Measurements from ENCODE around the gene SMCR8. TPM values are rescaled to one million over a fixed set of nuclear protein-coding genes. Genes with fewer than 3 reads are reported as not detected.
A peak's percentile ranks its signal among the peaks of the same experiment; 100 is the strongest.

Gene SMCR8
- total and polyA plus RNA-seq, 4 donors, result 0.76 to 9.7 (median 6.1) TPM

- Histone ChIP-seq H3K27ac (ENCODE audit: low read depth in 1 of 2, low read length in 2 of 2) (no peak overlapping the region), H3K9ac (ENCODE audit: low read depth in 1 of 2, low read length in 2 of 2) (no peak overlapping the region), H3K36me3 (ENCODE audit: control insufficient read depth in 4 of 4, insufficient read depth in 3 of 4, low read depth in 1 of 4, low read length in 3 of 4) (peaks cover 3 to 24% (median 11%) of the 10 kb centered on the region in 4 donors), H3K27me3 (ENCODE audit: control insufficient read depth in 4 of 4, insufficient read depth in 4 of 4, low read length in 3 of 4) (no peaks in the 10 kb centered on the region), H3K9me3 (ENCODE audit: control insufficient read depth in 4 of 4, low read length in 3 of 4) (no peaks in the 10 kb centered on the region), H3K4me3 (ENCODE audit: low read depth in 1 of 3, low read length in 3 of 3) (no peak overlapping the region), H3K4me1 (ENCODE audit: control insufficient read depth in 4 of 4, insufficient read depth in 4 of 4, low read length in 3 of 4) (peaks cover 1 to 33% (median 18%) of the 10 kb centered on the region in 4 donors)
- WGBS, result 90% methylated on average over 12 of the region's 12 CpGs
- DNase-seq (ENCODE audit: low spot score), result no peak
- TF ChIP-seq ZBTB33 (IDR thresholded peaks at IDR 0.05) (no peak), HNF4G (IDR thresholded peaks at IDR 0.05) (no peak), HNF4A (conservative IDR thresholded peaks at IDR 0.05) (no peak), MAX (IDR thresholded peaks at IDR 0.05) (no peak), TAF1 (conservative IDR thresholded peaks at IDR 0.05) (no peak), FOXA2 (IDR thresholded peaks at IDR 0.05) (no peak)
These were observed 7.4 kb downstream of the SMCR8 start for GRCh38 chr17:18322522-18322921.

GRCh38 chr17:18323007-18323406, 7.9 kb downstream of the SMCR8 start:
- Histone ChIP-seq H3K9me3 (ENCODE audit: control insufficient read depth in 4 of 4, low read length in 3 of 4) (no peaks in the 10 kb centered on the region), H3K27ac (ENCODE audit: low read depth in 1 of 2, low read length in 2 of 2) (peak overlapping the region in 1 of 2 donors; percentile 24), H3K9ac (ENCODE audit: low read depth in 1 of 2, low read length in 2 of 2) (no peak overlapping the region), H3K36me3 (ENCODE audit: control insufficient read depth in 4 of 4, insufficient read depth in 3 of 4, low read depth in 1 of 4, low read length in 3 of 4) (peaks cover 5 to 29% (median 12%) of the 10 kb centered on the region in 4 donors), H3K4me1 (ENCODE audit: control insufficient read depth in 4 of 4, insufficient read depth in 4 of 4, low read length in 3 of 4) (peaks cover 1 to 28% (median 13%) of the 10 kb centered on the region in 4 donors), H3K27me3 (ENCODE audit: control insufficient read depth in 4 of 4, insufficient read depth in 4 of 4, low read length in 3 of 4) (no peaks in the 10 kb centered on the region), H3K4me3 (ENCODE audit: low read depth in 1 of 3, low read length in 3 of 3) (no peak overlapping the region)
- TF ChIP-seq HNF4A (conservative IDR thresholded peaks at IDR 0.05), result no peak
- no peak for TF ChIP-seq RXRA (IDR thresholded peaks at IDR 0.05)
- no peak for TF ChIP-seq JUND (IDR thresholded peaks at IDR 0.05)
- TF ChIP-seq, protein P1, sequence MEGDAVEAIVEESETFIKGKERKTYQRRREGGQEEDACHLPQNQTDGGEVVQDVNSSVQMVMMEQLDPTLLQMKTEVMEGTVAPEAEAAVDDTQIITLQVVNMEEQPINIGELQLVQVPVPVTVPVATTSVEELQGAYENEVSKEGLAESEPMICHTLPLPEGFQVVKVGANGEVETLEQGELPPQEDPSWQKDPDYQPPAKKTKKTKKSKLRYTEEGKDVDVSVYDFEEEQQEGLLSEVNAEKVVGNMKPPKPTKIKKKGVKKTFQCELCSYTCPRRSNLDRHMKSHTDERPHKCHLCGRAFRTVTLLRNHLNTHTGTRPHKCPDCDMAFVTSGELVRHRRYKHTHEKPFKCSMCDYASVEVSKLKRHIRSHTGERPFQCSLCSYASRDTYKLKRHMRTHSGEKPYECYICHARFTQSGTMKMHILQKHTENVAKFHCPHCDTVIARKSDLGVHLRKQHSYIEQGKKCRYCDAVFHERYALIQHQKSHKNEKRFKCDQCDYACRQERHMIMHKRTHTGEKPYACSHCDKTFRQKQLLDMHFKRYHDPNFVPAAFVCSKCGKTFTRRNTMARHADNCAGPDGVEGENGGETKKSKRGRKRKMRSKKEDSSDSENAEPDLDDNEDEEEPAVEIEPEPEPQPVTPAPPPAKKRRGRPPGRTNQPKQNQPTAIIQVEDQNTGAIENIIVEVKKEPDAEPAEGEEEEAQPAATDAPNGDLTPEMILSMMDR (IDR thresholded peaks at IDR 0.05; ENCODE audit: low read depth, low read length, missing input control), result peak; percentile 14
- no peak for TF ChIP-seq MAX (IDR thresholded peaks at IDR 0.05)
- TF ChIP-seq RAD21 (IDR thresholded peaks at IDR 0.05), result peak; percentile 43 to 62
- WGBS, result 55% methylated on average over 3 of the region's 3 CpGs
- DNase-seq (ENCODE audit: low spot score), result no peak

DNA sequence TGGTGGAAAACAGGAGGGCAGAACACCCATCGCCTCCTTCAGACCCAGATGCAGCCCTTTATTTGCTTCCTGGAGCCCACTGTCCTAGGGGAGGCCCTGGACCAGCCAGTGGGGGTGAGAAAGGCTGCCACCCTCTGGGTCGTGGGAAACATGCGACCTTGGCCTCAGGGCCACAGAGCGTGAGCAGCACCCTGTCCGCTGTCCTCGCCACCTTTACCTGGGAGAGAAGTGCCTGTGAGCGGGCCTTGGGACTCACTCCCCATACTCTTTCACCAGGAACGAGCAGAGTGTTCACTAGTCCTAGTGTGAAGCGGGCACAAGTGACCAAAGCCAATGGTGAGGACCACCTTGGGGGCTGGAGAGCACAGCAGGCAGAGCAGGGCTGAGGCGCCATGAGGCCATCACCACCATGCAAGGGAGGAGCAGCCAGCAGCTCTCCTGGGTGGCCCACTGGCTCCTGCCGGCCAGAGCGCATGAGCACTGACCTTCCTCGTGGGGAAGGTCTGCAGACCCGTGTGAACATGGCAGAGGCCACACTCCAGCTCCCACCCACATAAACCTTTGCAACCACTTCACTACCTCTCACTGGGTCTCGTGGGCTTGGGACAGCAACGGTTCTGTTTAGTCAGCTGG, 8.5 kb downstream of the SMCR8 start:
- Histone ChIP-seq H3K36me3 (ENCODE audit: control insufficient read depth in 4 of 4, insufficient read depth in 3 of 4, low read depth in 1 of 4, low read length in 3 of 4) (peaks cover 10 to 35% (median 16%) of the 10 kb centered on the region in 4 donors), H3K4me3 (ENCODE audit: low read depth in 1 of 3, low read length in 3 of 3) (no peak overlapping the region), H3K27ac (ENCODE audit: low read depth in 1 of 2, low read length in 2 of 2) (peak overlapping the region in 1 of 2 donors; percentile 24), H3K4me1 (ENCODE audit: control insufficient read depth in 4 of 4, insufficient read depth in 4 of 4, low read length in 3 of 4) (peaks cover 0 to 22% (median 9%) of the 10 kb centered on the region in 4 donors), H3K9me3 (ENCODE audit: control insufficient read depth in 4 of 4, low read length in 3 of 4) (no peaks in the 10 kb centered on the region), H3K9ac (ENCODE audit: low read depth in 1 of 2, low read length in 2 of 2) (no peak overlapping the region), H3K27me3 (ENCODE audit: control insufficient read depth in 4 of 4, insufficient read depth in 4 of 4, low read length in 3 of 4) (no peaks in the 10 kb centered on the region)
- DNase-seq (ENCODE audit: low spot score), result no peak
- 82% methylated on average over 16 of the region's 16 CpGs for WGBS
- no peak for TF ChIP-seq NR2F2 (IDR thresholded peaks at IDR 0.05)
- TF ChIP-seq JUND (IDR thresholded peaks at IDR 0.05), result no peak
- TF ChIP-seq YY1 (IDR thresholded peaks at IDR 0.05), result no peak

All from liver (tissue), 9 donors.